Endothelial cell of umbilical vein (primary cell): ENCODE measurements around the gene UNCX. TPM values are rescaled to one million over a fixed set of nuclear protein-coding genes. Genes with fewer than 3 reads are reported as not detected.

Experiments used
- BruUV-seq: library from RNA; stranded (reverse); fragments of 400-500 nt; replicated peaks from 2 replicates; lab custom pipeline; 2021; lab: Mats Ljungman, UMichigan
- CTCF ChIA-PET: fragments of 300-600, 350-600 bp; sonication (Branson Sonifier 250); formaldehyde crosslinking; loops from one replicate; lab custom pipeline; 2021; ENCODE audit warnings: antibody characterized with exemption, inconsistent platforms; lab: Charles Lee
- POLR2A ChIA-PET: fragments of 300-600, 350-600 bp; sonication (Branson Sonifier 250); formaldehyde crosslinking; loops from one replicate; lab custom pipeline; 2021; ENCODE audit warnings: antibody characterized with exemption, inconsistent platforms; lab: Charles Lee
- DNase-seq: peaks from one replicate; pipeline ENCODE4 v3.0.0-alpha.2; 2011; ENCODE audit warnings: low read depth, low spot score
- FAIRE-seq: peaks from 2 replicates; lab custom pipeline; 2011; peaks lifted over from hg19 to GRCh38; lab: Jason Lieb, UNC
- H2AFZ ChIP-seq: 2 replicates; pipeline ENCODE4 v1.6.0; 2012; ENCODE audit warnings: low read depth, low read length, control low read depth, inconsistent platforms
- H3K27ac ChIP-seq: 2 replicates; pipeline ENCODE4 v1.5.1; 2011; ENCODE audit warnings: low read depth, mild to moderate bottlenecking, control low read depth, low read length, moderate library complexity; ENCODE audit not compliant: insufficient read depth
- H3K27me3 ChIP-seq, 2 experiments: 2 replicates each; pipeline versions ENCODE4 v1.6.0 to v1.6.1; 2011; ENCODE audit warnings: low read length in 2 of 2, mixed read lengths in 1 of 2; ENCODE audit not compliant: control insufficient read depth in 2 of 2, insufficient read depth in 2 of 2
- H3K36me3 ChIP-seq, 2 experiments: 2 replicates in 1 of 2; 3 replicates in 1 of 2; pipeline ENCODE4 v1.5.1; 2011; ENCODE audit warnings: low read length in 2 of 2, mild to moderate bottlenecking in 1 of 2, moderate library complexity in 1 of 2; ENCODE audit not compliant: control insufficient read depth in 2 of 2, insufficient read depth in 2 of 2; ENCODE audit errors: extremely low read depth in 1 of 2
- H3K4me1 ChIP-seq: 3 replicates; pipeline ENCODE4 v1.5.1; 2011; ENCODE audit warnings: mild to moderate bottlenecking, low read length; ENCODE audit not compliant: control insufficient read depth, insufficient read depth; ENCODE audit errors: extremely low read depth
- H3K4me2 ChIP-seq: 2 replicates; pipeline ENCODE4 v1.6.1; 2011; ENCODE audit warnings: low read length, control low read depth, mixed read lengths; ENCODE audit not compliant: insufficient read depth
- H3K4me3 ChIP-seq, 3 experiments: fragments of 200-600 bp in 1 of 3; sonication (generic), shearing (Covaris generic) in 1 of 3; replicated peaks in 1 of 3; 2 replicates each; pipeline ENCODE4 v1.5.1; 2011 to 2016; ENCODE audit warnings: control low read depth in 3 of 3, low read length in 3 of 3, mild to moderate bottlenecking in 2 of 3, inconsistent platforms in 1 of 3, low read depth in 1 of 3, moderate library complexity in 1 of 3; ENCODE audit not compliant: insufficient read depth in 1 of 3
- H3K79me2 ChIP-seq: 2 replicates; pipeline ENCODE4 v1.6.0; 2012; ENCODE audit warnings: low read length, inconsistent platforms; ENCODE audit not compliant: control insufficient read depth, insufficient read depth
- H3K9ac ChIP-seq: replicated peaks from 2 replicates; pipeline ENCODE3; 2011; ENCODE audit warnings: low read length, control low read depth; ENCODE audit not compliant: insufficient read depth; ENCODE audit errors: extremely low read depth
- H3K9me1 ChIP-seq: replicated peaks from 3 replicates; pipeline ENCODE4 v1.6.0; 2011; ENCODE audit warnings: mild to moderate bottlenecking, low read length; ENCODE audit not compliant: control insufficient read depth, insufficient read depth; ENCODE audit errors: extremely low read depth
- H3K9me3 ChIP-seq: replicated peaks from 2 replicates; pipeline ENCODE4 v1.5.1; 2012; ENCODE audit warnings: low read length, inconsistent platforms; ENCODE audit not compliant: control insufficient read depth, insufficient read depth
- H4K20me1 ChIP-seq: replicated peaks from 2 replicates; pipeline ENCODE3; 2011; ENCODE audit warnings: mild to moderate bottlenecking, low read length; ENCODE audit not compliant: control insufficient read depth, insufficient read depth; ENCODE audit errors: extremely low read depth
- CTCF ChIP-seq, 2 donors: IDR thresholded peaks; 1 replicate in 1 of 2; 2 replicates in 1 of 2; pipeline ENCODE4 v1.5.1; 2011; ENCODE audit warnings: low read length in 2 of 2, mild to moderate bottlenecking in 2 of 2, moderate library complexity in 2 of 2, control low read depth in 1 of 2, inconsistent platforms in 1 of 2, low read depth in 1 of 2; ENCODE audit not compliant: insufficient read depth in 1 of 2; ENCODE audit errors: extremely low read depth in 1 of 2
- EZH2 ChIP-seq: IDR thresholded peaks from 2 replicates; pipeline ENCODE4 v1.6.1; 2012; ENCODE audit warnings: borderline replicate concordance, low read depth, mild to moderate bottlenecking, moderate library complexity, low read length, inconsistent platforms; ENCODE audit not compliant: severe bottlenecking
- FOS ChIP-seq: IDR thresholded peaks from 2 replicates; pipeline ENCODE4 v1.6.1; 2011; ENCODE audit warnings: mild to moderate bottlenecking, low read length, moderate library complexity, borderline replicate concordance; ENCODE audit not compliant: insufficient read depth
- GATA2 ChIP-seq: IDR thresholded peaks from 2 replicates; pipeline ENCODE4 v1.7.0; 2011; ENCODE audit warnings: low read depth, mild to moderate bottlenecking, moderate library complexity, mixed read lengths, low read length; ENCODE audit not compliant: insufficient read length, insufficient read depth
- JUN ChIP-seq: IDR thresholded peaks from 2 replicates; pipeline ENCODE4 v1.6.1; 2011; ENCODE audit warnings: borderline replicate concordance, low read depth; ENCODE audit not compliant: insufficient read length, insufficient read depth
- MAX ChIP-seq: IDR thresholded peaks from 2 replicates; pipeline ENCODE4 v1.6.1; 2011; ENCODE audit not compliant: insufficient read depth, insufficient read length
- MYC ChIP-seq: IDR thresholded peaks from one replicate; pipeline ENCODE4 v1.6.1; 2011; ENCODE audit warnings: mild to moderate bottlenecking, low read depth, low read length
- POLR2A ChIP-seq: IDR thresholded peaks from 2 replicates; pipeline ENCODE4 v1.6.1; 2012; ENCODE audit warnings: low read depth, mild to moderate bottlenecking, control low read depth, low read length
- POLR2AphosphoS5 ChIP-seq: IDR thresholded peaks from 2 replicates; pipeline ENCODE4 v1.6.1; 2012; ENCODE audit warnings: low read depth, mild to moderate bottlenecking, control low read depth, low read length, moderate library complexity; ENCODE audit not compliant: insufficient read depth
- dilution Hi-C: fragments of 300-500 bp; cut with MboI; formaldehyde crosslinking; loops from one replicate; pipeline ENCODE4 v1.15.0; 2019; ENCODE audit warnings: low sequenced_read_pairs; ENCODE audit not compliant: extremely low pct_ligation_motif_present
- intact Hi-C: fragments of 100-400 bp; cut with micrococcal nuclease; formaldehyde crosslinking; loops from one replicate; pipeline ENCODE4 v1.10.0; 2022
- polyA plus RNA-seq, 4 experiments: library from polyadenylated mRNA; depleted of rRNA in 3 of 4; stranded (reverse) in 3 of 4; unstranded in 1 of 4; fragments of >200 nt; gene quantifications; 2 replicates each; pipeline versions ENCODE4 v1.2.1 to v1.2.3, GENCODE V29; 2011 to 2012; ENCODE audit warnings: missing spikeins in 1 of 4
- total RNA-seq: library from RNA; stranded (reverse); gene quantifications from 2 replicates; pipeline ENCODE4 v1.2.3, GENCODE V29; 2021

UNCX gene
- total and polyA plus RNA-seq, 2 donors (not counting 3 experiments of a cell fraction or from before 2014, with no cell fraction given) = not detected

DNA sequence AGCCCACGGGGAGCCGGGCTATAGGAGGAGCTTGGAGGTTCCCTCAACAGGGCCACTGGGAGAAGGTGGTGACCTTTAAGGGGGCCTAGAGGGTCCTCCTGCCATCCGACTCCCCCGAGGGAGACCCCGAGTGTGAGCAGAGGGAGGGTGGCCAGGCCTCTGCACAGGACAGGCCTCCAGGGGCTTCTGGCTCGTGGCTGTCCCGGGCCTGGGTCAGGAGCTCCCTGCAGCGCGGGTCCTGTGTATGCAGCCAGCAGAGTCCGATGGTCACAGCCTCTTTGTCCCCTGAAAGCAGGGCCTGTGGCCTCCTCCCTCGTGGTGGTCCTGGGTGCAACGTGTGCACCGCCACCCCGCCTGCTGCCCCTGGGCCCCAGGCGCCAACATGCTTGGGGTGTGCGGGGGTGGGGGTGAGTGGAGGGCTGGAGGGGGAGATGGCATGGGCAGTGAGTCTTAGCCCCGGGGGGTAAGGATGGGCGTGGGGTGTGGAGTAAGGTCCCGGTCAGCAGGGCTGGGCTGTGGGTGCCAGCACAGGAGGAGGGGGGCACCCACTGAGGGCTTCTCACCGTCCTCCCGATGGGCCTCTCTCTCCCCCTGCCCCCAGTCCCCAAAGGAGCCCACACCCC, 27.1 kb downstream of the UNCX start:
- Histone ChIP-seq H3K9me1 (no peaks in the 10 kb centered on the region), H3K4me2 (no peak overlapping the region), H3K27ac (no peak overlapping the region), H4K20me1 (no peaks in the 10 kb centered on the region), H3K4me3 (no peak overlapping the region), H3K79me2 (no peaks in the 10 kb centered on the region), H3K9me3 (no peaks in the 10 kb centered on the region), H3K27me3 (peaks cover 0 to 2% of the 10 kb centered on the region in 2 experiments), H3K9ac (no peak overlapping the region), H3K36me3 (no peaks in the 10 kb centered on the region), H2AFZ (no peak overlapping the region), H3K4me1 (no peaks in the 10 kb centered on the region)
- POLR2A ChIA-PET = no interaction called here
- FAIRE-seq (no peak), DNase-seq (no peak)
- TF ChIP-seq CTCF (IDR thresholded peaks at IDR 0.05; ENCODE audit: extremely low read depth in 1 of 2, insufficient read depth in 1 of 2, low read depth in 1 of 2, low read length in 2 of 2) (no peak), FOS (no peak), POLR2A (no peak), MYC (no peak), GATA2 (no peak), POLR2AphosphoS5 (no peak), JUN (no peak), MAX (no peak), EZH2 (no peak)
- intact Hi-C loops = no loop called here
- BruUV-seq = no TSS peak
- CTCF ChIA-PET = no interaction called here
- dilution Hi-C loops = no loop called here
